Small intestine (tissue), 7 donors: ENCODE results near the gene ZNF407. TPM values are rescaled to one million over a fixed set of nuclear protein-coding genes. Genes with fewer than 3 reads are reported as not detected.
A peak's percentile ranks its signal among the peaks of the same experiment; 100 is the strongest.

Experiments used
- DNase-seq, 2 donors: peaks; one replicate each; pipeline versions ENCODE4 v3.0.0 to v3.0.0-alpha.2; 2013
- FAIRE-seq: peaks from 2 replicates; lab custom pipeline; 2012; peaks lifted over from hg19 to GRCh38; lab: Jason Lieb, UNC
- H3K27ac ChIP-seq, 3 donors: one replicate each; pipeline ENCODE4 v1.5.1; 2013; ENCODE audit warnings: low read length in 2 of 3, mild to moderate bottlenecking in 2 of 3, control low read depth in 1 of 3, inconsistent platforms in 1 of 3, low read depth in 1 of 3, moderate library complexity in 1 of 3
- H3K27me3 ChIP-seq, 3 donors: one replicate each; pipeline ENCODE4 v1.6.1; 2013; ENCODE audit warnings: low read length in 3 of 3, inconsistent platforms in 1 of 3; ENCODE audit not compliant: control insufficient read depth in 3 of 3, insufficient read depth in 3 of 3
- H3K36me3 ChIP-seq, 3 donors: one replicate each; pipeline ENCODE4 v1.6.1; 2013; ENCODE audit warnings: low read length in 3 of 3, inconsistent platforms in 1 of 3, low read depth in 1 of 3, mild to moderate bottlenecking in 1 of 3, moderate library complexity in 1 of 3; ENCODE audit not compliant: control insufficient read depth in 3 of 3, insufficient read depth in 2 of 3
- H3K4me1 ChIP-seq, 3 donors: one replicate each; pipeline ENCODE4 v1.6.1; 2013; ENCODE audit warnings: low read length in 2 of 3, inconsistent platforms in 1 of 3, low read depth in 1 of 3, mild to moderate bottlenecking in 1 of 3, moderate library complexity in 1 of 3; ENCODE audit not compliant: control insufficient read depth in 3 of 3, insufficient read depth in 2 of 3
- H3K4me3 ChIP-seq, 3 donors: one replicate each; pipeline ENCODE4 v1.5.1; 2013; ENCODE audit warnings: low read length in 3 of 3, control low read depth in 1 of 3, inconsistent platforms in 1 of 3, low read depth in 1 of 3, mild to moderate bottlenecking in 1 of 3, moderate library complexity in 1 of 3
- H3K9me3 ChIP-seq, 2 donors: one replicate each; pipeline ENCODE4 v1.6.1; 2013; ENCODE audit warnings: low read depth in 1 of 2, low read length in 1 of 2; ENCODE audit not compliant: control insufficient read depth in 2 of 2, insufficient read depth in 1 of 2
- WGBS, 3 donors: extraction: QIAGEN DNeasy Blood & Tissue Kit; methylation state at CpG; one replicate each; pipeline ENCODE4 v1.1.7; 2013; 5-methylcytosine and 5-hydroxymethylcytosine counted together
- polyA plus RNA-seq, 4 donors: library from polyadenylated mRNA; stranded (reverse) in 3 of 4; unstranded in 1 of 4; fragments of 200-250 nt in 3 of 4; fragments of 120-200 nt in 1 of 4; gene quantifications; one replicate each; pipeline versions ENCODE4 v1.2.1 to v1.2.3, GENCODE V29; 2013
- donor health status: healthy with polysubstance abuse.
- donor health status: control.
- donor health status: control.
- donor health status: Bipolar disorder and iron deficiency.
- donor health status: healthy.

Gene ZNF407
- polyA plus RNA-seq, 4 donors: 2.7 to 6.3 (median 4.0) TPM

- FAIRE-seq (no peak), DNase-seq (no peak)
- Histone ChIP-seq H3K27me3 (peaks cover 0 to 5% (median 0%) of the 10 kb centered on the region in 3 donors), H3K27ac (no peak overlapping the region), H3K36me3 (peaks cover 0 to 4% (median 3%) of the 10 kb centered on the region in 3 donors), H3K4me3 (no peak overlapping the region), H3K4me1 (no peaks in the 10 kb centered on the region), H3K9me3 (no peaks in the 10 kb centered on the region)
- 84 to 86% (median 85%) methylated on average over 3 of the region's 3 CpGs for WGBS, 3 donors
These were observed 7.9 kb upstream of the ZNF407 start for GRCh38 chr18:74589811-74590210.

- DNase-seq (no peak), FAIRE-seq (no peak)
- Histone ChIP-seq H3K4me3 (no peak overlapping the region), H3K27ac (no peak overlapping the region), H3K4me1 (peaks cover 0 to 4% (median 0%) of the 10 kb centered on the region in 3 donors), H3K36me3 (peaks cover 0 to 4% (median 3%) of the 10 kb centered on the region in 3 donors), H3K27me3 (peaks cover 0 to 5% (median 0%) of the 10 kb centered on the region in 3 donors), H3K9me3 (no peaks in the 10 kb centered on the region)
- 66 to 75% (median 74%) methylated on average over 1 of the region's 1 CpG for WGBS, 3 donors
These were observed 7.0 kb upstream of the ZNF407 start for GRCh38 chr18:74590671-74591070.

- H3K36me3 ChIP-seq: peaks cover 0 to 4% (median 3%) of the 10 kb centered on the region in 3 donors
- no peak overlapping the region for H3K4me3 ChIP-seq
- peaks cover 0 to 21% (median 13%) of the 10 kb centered on the region in 3 donors for H3K4me1 ChIP-seq
- no peak for FAIRE-seq
- no peaks in the 10 kb centered on the region for H3K9me3 ChIP-seq
- H3K27me3 ChIP-seq: no peaks in the 10 kb centered on the region
- no peak for DNase-seq
- H3K27ac ChIP-seq: no peak overlapping the region
These were observed 2.2 kb upstream of the ZNF407 start for GRCh38 chr18:74595431-74595830.

GRCh38 chr18:74597034-74597661 lies 522 bp upstream of the ZNF407 start:
- peak overlapping the region; percentile 68 to 95 (median 84) for H3K4me3 ChIP-seq
- H3K9me3 ChIP-seq: no peaks in the 10 kb centered on the region
- no peaks in the 10 kb centered on the region for H3K27me3 ChIP-seq
- DNase-seq (peak in 1 of 2 donors; percentile 95), FAIRE-seq (no peak)
- peak overlapping the region; percentile 87 to 98 (median 92) for H3K27ac ChIP-seq
- WGBS, 3 donors: 0 to 1% (median 1%) methylated on average over 40 to 41 of the region's 41 CpGs
- H3K4me1 ChIP-seq: peaks cover 0 to 21% (median 13%) of the 10 kb centered on the region in 3 donors
- peaks cover 0 to 4% (median 3%) of the 10 kb centered on the region in 3 donors for H3K36me3 ChIP-seq

GRCh38 chr18:74598350-74599001 lies 806 bp downstream of the ZNF407 start:
- Histone ChIP-seq H3K27ac (peak overlapping the region; percentile 87 to 98 (median 92)), H3K36me3 (peaks cover 0 to 4% (median 0%) of the 10 kb centered on the region in 3 donors), H3K9me3 (no peaks in the 10 kb centered on the region), H3K4me1 (peaks cover 0 to 21% (median 13%) of the 10 kb centered on the region in 3 donors), H3K27me3 (no peaks in the 10 kb centered on the region), H3K4me3 (peak overlapping the region; percentile 68 to 95 (median 84))
- DNase-seq (peak; percentile 50 to 82), FAIRE-seq (no peak)
- 0% methylated on average over 37 to 44 of the region's 44 CpGs for WGBS, 3 donors

- H3K4me1 ChIP-seq: peaks cover 0 to under 1% (median 0%) of the 10 kb centered on the region in 3 donors
These were observed 6.7 kb downstream of the ZNF407 start for GRCh38 chr18:74604361-74604760.

GRCh38 chr18:74604774-74605173 lies 7.1 kb downstream of the ZNF407 start:
- no peak for DNase-seq
- H3K36me3 ChIP-seq: no peaks in the 10 kb centered on the region
- H3K27ac ChIP-seq: no peak overlapping the region
- H3K4me1 ChIP-seq: no peaks in the 10 kb centered on the region
- no peaks in the 10 kb centered on the region for H3K9me3 ChIP-seq
- no peak for FAIRE-seq
- no peaks in the 10 kb centered on the region for H3K27me3 ChIP-seq
- no peak overlapping the region for H3K4me3 ChIP-seq
- 78 to 90% (median 86%) methylated on average over 4 of the region's 4 CpGs for whole genome bisulfite sequencing, 3 donors

More at GRCh38 chr18:74604361-74604760, 6.7 kb downstream of the ZNF407 start:
- Histone ChIP-seq H3K27ac (no peak overlapping the region), H3K36me3 (no peaks in the 10 kb centered on the region), H3K4me3 (no peak overlapping the region), H3K27me3 (no peaks in the 10 kb centered on the region), H3K9me3 (no peaks in the 10 kb centered on the region)
- DNase-seq: no peak
- no peak for FAIRE-seq

GRCh38 chr18:74608681-74609080 lies 11.0 kb downstream of the ZNF407 start:
- Histone ChIP-seq H3K27ac (no peak overlapping the region), H3K27me3 (no peaks in the 10 kb centered on the region), H3K9me3 (no peaks in the 10 kb centered on the region), H3K4me3 (no peak overlapping the region), H3K4me1 (no peaks in the 10 kb centered on the region), H3K36me3 (no peaks in the 10 kb centered on the region)
- peak; percentile 19 to 68 for DNase-seq
- WGBS, 3 donors: 10 to 71% (median 48%) methylated on average over 2 of the region's 2 CpGs
- FAIRE-seq: no peak
